ENCODE measurements around the gene RNF182.

RNF182 gene

GRCh38 chr6:13992417-13993055 is 67.8 kb downstream of the RNF182 start:
- no peak for TF ChIP-seq CTCF (IDR thresholded peaks at IDR 0.05; ENCODE audit: borderline replicate concordance, control extremely low read depth, extremely low read depth, insufficient read depth, missing control alignments)
- DNase-seq (ENCODE audit: low spot score) = no peak
- in situ Hi-C loops (cut with MboI; ENCODE audit: low sequenced_read_pairs, unreplicated experiment) = no loop called here

DNA sequence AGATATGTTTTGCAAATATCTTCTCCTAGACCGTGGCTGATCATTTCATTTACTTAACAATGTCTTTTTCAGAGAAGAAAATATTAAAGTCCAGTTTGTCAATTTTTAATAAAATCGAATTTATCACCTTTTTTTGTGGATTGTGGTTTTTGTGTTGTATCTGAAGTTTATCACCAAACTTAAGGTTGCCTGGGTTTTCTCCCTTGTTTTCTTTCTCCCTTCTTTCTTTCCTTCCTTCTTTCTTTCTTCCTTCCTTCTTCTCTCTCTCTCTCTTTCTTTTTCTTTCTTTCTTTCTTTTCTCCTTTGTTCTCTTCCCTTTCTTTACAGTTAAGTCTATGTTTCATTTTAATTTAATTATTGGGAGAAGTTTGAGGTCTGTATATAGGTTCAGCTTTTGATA is 68.7 kb downstream of the RNF182 start:
- DNase-seq (ENCODE audit: low spot score) = no peak
- no peak for TF ChIP-seq CTCF (IDR thresholded peaks at IDR 0.05; ENCODE audit: borderline replicate concordance, control extremely low read depth, extremely low read depth, insufficient read depth, missing control alignments)
- in situ Hi-C loops (cut with MboI; ENCODE audit: low sequenced_read_pairs, unreplicated experiment) = no loop called here

DNA sequence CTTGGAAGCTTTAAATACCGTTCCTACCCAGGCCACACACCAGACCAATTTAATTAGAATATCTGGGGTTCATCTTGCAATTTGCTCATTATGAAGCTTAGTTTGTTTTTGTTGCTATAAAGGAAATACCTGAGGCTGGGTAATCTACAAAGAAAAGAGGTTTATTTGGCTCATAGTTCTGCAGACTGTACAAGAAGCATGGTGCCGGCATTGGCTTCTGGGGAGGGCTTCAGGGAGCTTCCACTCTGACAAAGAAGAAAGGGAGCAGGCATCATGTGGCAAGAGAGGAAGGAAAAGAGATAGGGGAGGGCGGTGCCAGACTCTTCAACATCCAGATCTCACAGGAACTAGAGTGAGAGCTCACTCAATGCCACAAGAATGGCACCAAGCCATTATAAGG is 73.6 kb downstream of the RNF182 start:
- in situ Hi-C loops (cut with MboI; ENCODE audit: low sequenced_read_pairs, unreplicated experiment) = no loop called here
- no peak for DNase-seq (ENCODE audit: low spot score)
- TF ChIP-seq CTCF (IDR thresholded peaks at IDR 0.05; ENCODE audit: borderline replicate concordance, control extremely low read depth, extremely low read depth, insufficient read depth, missing control alignments) = no peak

GRCh38 chr6:14000901-14001300 is 76.1 kb downstream of the RNF182 start:
- in situ Hi-C loops (cut with MboI; ENCODE audit: low sequenced_read_pairs, unreplicated experiment) = no loop called here
- no peak for TF ChIP-seq CTCF (IDR thresholded peaks at IDR 0.05; ENCODE audit: borderline replicate concordance, control extremely low read depth, extremely low read depth, insufficient read depth, missing control alignments)
- DNase-seq (ENCODE audit: low spot score) = no peak

- in situ Hi-C loops (cut with MboI; ENCODE audit: low sequenced_read_pairs, unreplicated experiment) = no loop called here
- no peak for TF ChIP-seq CTCF (IDR thresholded peaks at IDR 0.05; ENCODE audit: borderline replicate concordance, control extremely low read depth, extremely low read depth, insufficient read depth, missing control alignments)
- DNase-seq (ENCODE audit: low spot score) = no peak
Measured at GRCh38 chr6:14001329-14002012, 76.7 kb downstream of the RNF182 start.

DNA sequence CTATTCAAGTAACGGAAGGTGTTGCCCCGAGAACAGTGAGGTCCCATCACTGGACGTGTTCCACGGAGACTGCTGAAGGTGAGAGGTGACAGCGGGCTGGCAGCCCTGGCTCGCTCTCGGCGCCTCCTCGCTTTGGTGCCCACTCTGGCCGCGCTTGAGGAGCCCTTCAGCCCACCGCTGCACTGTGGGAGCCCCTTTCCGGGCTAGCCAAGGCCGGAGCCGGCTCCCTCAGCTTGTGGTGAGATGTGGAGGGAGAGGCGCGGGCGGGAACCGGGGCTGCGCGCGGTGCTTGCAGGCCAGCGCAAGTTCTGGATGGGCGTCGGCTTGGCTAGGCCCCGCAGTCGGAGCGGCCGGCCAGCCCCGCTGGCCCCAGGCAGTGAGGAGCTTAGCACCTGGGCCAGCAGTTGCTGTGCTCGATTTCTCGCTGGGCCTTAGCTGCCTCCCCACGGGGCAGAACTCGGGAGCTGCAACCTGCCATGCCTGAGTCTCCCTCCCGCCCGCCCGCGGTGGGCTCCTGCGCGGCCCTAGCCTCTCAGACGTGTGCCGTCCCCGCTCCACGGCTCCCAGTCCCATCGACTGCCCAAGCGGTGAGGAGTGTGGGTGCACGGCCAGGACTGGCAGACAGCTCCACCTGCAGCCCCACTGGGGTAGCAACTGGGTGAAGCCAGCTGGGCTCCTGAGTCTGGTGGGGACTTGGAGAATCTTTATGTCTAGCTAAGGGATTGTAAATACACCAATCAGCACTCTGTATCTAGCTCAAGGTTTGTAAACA is 77.6 kb downstream of the RNF182 start:
- DNase-seq (ENCODE audit: low spot score) = no peak
- no peak for TF ChIP-seq CTCF (IDR thresholded peaks at IDR 0.05; ENCODE audit: borderline replicate concordance, control extremely low read depth, extremely low read depth, insufficient read depth, missing control alignments)
- in situ Hi-C loops (cut with MboI; ENCODE audit: low sequenced_read_pairs, unreplicated experiment) = no loop called here
